Cardiac ventricle fibroblast (primary cell): Measurements from ENCODE around the gene ZNF460. TPM values are rescaled to one million over a fixed set of nuclear protein-coding genes. Genes with fewer than 3 reads are reported as not detected.

Experiments used
- total RNA-seq: library from RNA; depleted of rRNA; stranded (reverse); fragments of >200 nt; gene quantifications from 2 replicates; pipeline ENCODE4 v1.2.3, GENCODE V29; 2015

ZNF460 gene
- 43.2 and 46.7 TPM in 2 replicates for total RNA-seq

DNA sequence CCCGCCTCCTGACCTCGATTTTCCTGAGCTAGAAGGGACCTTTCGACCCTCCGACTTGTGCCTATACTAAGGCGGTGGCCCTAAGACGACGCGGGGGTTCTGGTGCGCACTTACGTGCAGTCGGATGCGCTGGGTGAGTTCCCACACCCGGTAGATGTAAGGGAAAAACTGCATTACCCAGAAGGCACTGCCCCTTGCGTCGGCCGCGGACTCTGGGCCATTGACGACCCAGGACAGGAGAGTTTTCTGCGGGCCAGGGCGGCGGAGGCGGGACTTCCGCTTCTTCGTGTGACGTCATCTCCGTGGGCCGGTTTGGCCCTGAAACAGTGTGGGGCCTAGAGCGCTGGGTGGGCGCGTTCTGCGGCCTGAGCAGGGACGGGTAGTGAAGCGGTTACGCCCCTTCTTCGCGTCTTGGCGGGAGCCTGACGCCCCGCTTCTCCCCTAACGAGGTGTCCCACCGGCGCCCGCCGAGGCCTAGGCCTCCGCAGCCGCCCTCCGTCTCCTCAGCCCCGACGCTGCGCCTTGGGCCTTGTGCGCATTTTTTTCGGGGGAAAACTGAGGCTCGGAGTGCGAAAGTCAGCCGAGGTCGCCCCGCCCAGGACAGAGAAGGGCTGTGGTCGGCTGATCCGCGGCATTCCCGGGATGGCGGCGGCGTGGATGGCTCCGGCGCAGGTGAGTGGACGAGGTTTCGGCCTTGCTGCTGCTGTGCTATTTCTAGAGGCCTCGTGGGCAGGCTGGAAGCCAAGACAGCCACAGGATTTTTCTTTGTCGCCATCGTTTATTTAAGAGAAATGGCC lies at the start of gene ZNF460:
Gene ZNF460, plus strand, starts transcription at position 321 of the 797 bp plus-strand sequence. Its CDS starts 322 bp downstream, at position 643.

DNA sequence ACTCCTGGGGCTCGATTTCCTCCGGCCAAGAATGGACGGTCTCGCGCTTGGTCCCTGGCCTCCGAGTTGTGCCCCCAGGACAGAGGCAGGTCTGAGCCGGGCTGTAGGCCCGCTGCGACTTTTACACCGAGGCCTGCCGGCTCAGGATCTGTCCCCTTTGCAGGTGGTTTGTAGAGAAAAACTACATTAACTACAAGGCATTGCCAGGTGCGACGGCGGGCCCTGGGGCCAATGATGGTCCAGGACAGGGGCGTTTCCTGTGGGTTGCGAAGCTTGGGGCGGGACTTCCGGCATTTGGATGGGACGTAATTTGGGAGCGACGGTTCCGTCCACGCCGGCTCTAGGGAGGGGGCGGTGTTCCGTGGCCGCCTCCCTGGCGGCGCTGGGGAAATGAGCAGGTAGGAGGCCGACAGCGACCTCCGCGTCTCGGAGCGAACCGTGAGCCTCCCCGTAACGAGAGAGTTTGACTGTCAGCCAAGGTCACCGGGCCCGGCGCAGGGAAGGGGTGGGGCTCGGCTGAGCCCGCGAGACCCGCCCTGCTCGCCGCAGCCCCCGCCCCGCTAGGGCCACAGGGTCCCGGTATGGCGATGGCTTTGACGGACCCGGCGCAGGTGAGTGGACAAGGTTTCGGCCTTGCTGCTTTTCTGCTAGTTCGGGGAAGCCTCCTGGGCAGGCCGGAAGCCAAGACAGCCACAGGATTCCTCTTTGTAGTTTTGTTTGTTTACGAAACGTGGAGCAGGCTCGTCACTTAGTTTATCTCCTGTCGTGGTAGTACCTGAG lies 39.8 kb upstream of the ZNF460 start, which contains the start of gene ZNF805:
Gene ZNF805, plus strand, starts transcription at position 322 of the 780 bp plus-strand sequence. Its CDS starts 260 bp downstream, at position 582.

DNA sequence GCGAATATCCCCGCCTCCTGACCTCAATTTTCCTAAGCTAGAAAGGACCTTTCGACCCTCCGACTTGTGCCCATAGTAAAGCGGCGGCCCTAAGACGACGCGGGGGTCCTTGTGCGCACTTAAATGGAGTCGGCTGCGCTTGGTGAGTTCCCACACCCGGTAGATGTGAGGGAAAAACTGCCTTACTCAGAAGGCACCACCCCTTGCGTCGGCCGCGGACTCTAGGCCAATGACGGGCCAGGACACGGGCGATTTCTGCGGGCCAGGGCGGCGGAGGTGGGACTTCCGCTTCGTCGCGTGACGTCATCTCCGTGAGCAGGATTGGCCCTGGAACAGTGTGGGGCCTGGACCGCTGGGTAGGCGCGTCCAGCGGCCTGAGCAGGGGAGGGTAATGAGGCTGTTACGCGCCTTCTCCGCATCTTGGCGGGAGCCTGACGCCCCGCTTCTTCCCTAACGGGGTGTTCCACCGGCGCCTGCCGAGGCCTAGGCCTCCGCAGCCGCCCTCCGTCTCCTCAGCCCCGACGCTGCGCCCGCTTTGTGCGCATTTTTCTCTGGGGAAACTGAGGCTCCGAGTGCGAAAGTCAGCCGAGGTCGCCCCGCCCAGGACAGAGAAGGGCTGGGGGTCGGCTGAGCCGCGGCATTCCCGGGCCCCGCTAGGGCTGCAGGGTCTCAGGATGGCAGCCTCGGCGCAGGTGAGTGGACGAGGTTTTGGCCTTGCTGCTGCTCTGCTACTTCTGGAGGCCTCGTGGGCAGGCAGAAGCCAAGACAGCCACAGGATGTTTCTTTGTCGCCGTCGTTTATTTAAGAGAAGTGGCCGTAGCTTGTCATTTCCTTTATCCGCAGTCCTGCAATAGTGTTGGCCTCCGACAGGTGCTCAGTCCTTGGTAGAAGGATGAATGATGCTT lies 40.1 kb downstream of the ZNF460 start, which contains the start of gene ZNF543:
Gene ZNF543, plus strand, starts transcription at position 293 of the 905 bp plus-strand sequence. Its CDS starts 382 bp downstream, at position 675.

Other genes with a start within 250 kb of the ZNF460 start
- gene USP29, start 160.5 kb upstream of the ZNF460 start, total RNA-seq = not detected in 2 replicates
- not detected in 2 replicates for gene ZIM3, start 135.3 kb upstream of the ZNF460 start, total RNA-seq
- gene DUXA, start 113.0 kb upstream of the ZNF460 start, total RNA-seq = not detected in 2 replicates
- gene ZNF264, start 89.0 kb upstream of the ZNF460 start, total RNA-seq = 24.2 and 31.3 TPM in 2 replicates
- 0.62 and 1.3 TPM in 2 replicates for gene AURKC, start 49.5 kb upstream of the ZNF460 start, total RNA-seq
- 14.4 and 14.5 TPM in 2 replicates for gene ZNF805, start 39.9 kb upstream of the ZNF460 start, total RNA-seq
- 5.6 and 5.9 TPM in 2 replicates for gene ZNF543, start 40.0 kb downstream of the ZNF460 start, total RNA-seq
- gene ZNF304, start 70.8 kb downstream of the ZNF460 start, total RNA-seq = 5.7 and 7.4 TPM in 2 replicates
- gene TRAPPC2B, start 83.1 kb downstream of the ZNF460 start, total RNA-seq = 10.2 and 20.4 TPM in 2 replicates
- 1.6 and 7.7 TPM in 2 replicates for gene ZNF547, start 83.1 kb downstream of the ZNF460 start, total RNA-seq
- 13.2 and 16.8 TPM in 2 replicates for gene ZNF548, start 109.4 kb downstream of the ZNF460 start, total RNA-seq
- 4.2 and 5.2 TPM in 2 replicates for gene ZNF17, start 130.7 kb downstream of the ZNF460 start, total RNA-seq
- 4.1 and 4.6 TPM in 2 replicates for gene ZNF749, start 154.8 kb downstream of the ZNF460 start, total RNA-seq
- 0.29 and 1.1 TPM in 2 replicates for gene VN1R1, start 176.7 kb downstream of the ZNF460 start, total RNA-seq
- 12.9 and 14.2 TPM in 2 replicates for gene ZNF772, start 197.1 kb downstream of the ZNF460 start, total RNA-seq
- 8.7 and 16.9 TPM in 2 replicates for gene ZNF419, start 207.3 kb downstream of the ZNF460 start, total RNA-seq
- 11.2 and 16.2 TPM in 2 replicates for gene ZNF773, start 219.5 kb downstream of the ZNF460 start, total RNA-seq
- 2.5 and 5.0 TPM in 2 replicates for gene ZNF549, start 246.9 kb downstream of the ZNF460 start, total RNA-seq